ENCODE results near the gene DISP3. TPM values are rescaled to one million over a fixed set of nuclear protein-coding genes. Genes with fewer than 3 reads are reported as not detected.

Gene DISP3
- total and polyA plus RNA-seq, 2 experiments from 2014 or later = 0.18 to 0.74 TPM

DNA sequence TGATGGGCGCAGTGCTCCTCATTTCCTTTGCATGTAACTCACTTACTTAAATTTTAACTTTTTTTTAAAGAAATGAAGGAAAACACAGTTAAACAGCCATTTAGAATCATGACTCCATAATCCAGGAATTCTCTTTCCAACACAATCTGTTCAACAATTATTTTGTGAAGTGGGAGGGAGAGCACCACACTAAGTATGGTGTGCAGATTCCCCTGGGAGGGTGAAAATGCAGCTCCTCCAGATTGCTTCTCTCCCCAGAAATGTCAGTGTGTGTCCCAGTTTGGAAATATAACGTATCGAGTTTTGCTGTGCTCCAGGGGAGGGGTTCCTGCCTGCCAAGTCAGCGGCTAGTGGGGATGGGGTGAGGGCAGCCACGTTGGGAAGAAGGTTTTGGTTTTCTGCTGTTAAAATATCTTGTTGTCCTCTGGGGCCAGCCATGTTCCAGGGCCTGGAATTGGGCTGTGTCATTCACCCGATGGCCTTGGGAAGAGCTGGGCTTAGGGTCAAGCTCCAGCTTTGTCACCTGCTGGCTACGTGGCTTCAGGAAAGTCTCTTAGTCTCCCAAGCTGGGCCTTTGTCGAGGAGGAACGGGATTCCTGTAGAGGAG, 17.3 kb upstream of the DISP3 start:
- Histone ChIP-seq H3K9me3 (ENCODE audit: low read depth) (no peaks in the 10 kb centered on the region), H3K4me3 (no peak overlapping the region)
- DNase-seq (ENCODE audit: low read depth in 1 of 2, low spot score in 1 of 2) = no peak

GRCh38 chr1:11462224-11462923, 16.6 kb upstream of the DISP3 start:
- Histone ChIP-seq H3K4me1 (ENCODE audit: low read depth) (no peaks in the 10 kb centered on the region), H3K36me3 (no peaks in the 10 kb centered on the region), H3K4me3 (no peak overlapping the region), H3K27ac (no peak overlapping the region), H3K9me3 (ENCODE audit: low read depth) (no peaks in the 10 kb centered on the region), H3K27me3 (peaks cover 18% of the 10 kb centered on the region)
- no peak for TF ChIP-seq CTCF (IDR thresholded peaks at IDR 0.05; ENCODE audit: low read depth, low read length)
- no peak for DNase-seq (ENCODE audit: low read depth in 1 of 2, low spot score in 1 of 2)

More for the DNA sequence above, 17.3 kb upstream of the DISP3 start:
- peaks cover 18% of the 10 kb centered on the region for H3K27me3 ChIP-seq
- no peak for TF ChIP-seq CTCF (IDR thresholded peaks at IDR 0.05; ENCODE audit: low read depth, low read length)
- H3K36me3 ChIP-seq = no peaks in the 10 kb centered on the region
- H3K4me1 ChIP-seq (ENCODE audit: low read depth) = no peaks in the 10 kb centered on the region
- no peak overlapping the region for H3K27ac ChIP-seq

- Histone ChIP-seq H3K9me3 (ENCODE audit: low read depth) (no peaks in the 10 kb centered on the region), H3K27ac (no peak overlapping the region), H3K4me3 (no peak overlapping the region), H3K36me3 (no peaks in the 10 kb centered on the region), H3K4me1 (ENCODE audit: low read depth) (no peaks in the 10 kb centered on the region), H3K27me3 (peaks cover 23% of the 10 kb centered on the region)
- TF ChIP-seq CTCF (IDR thresholded peaks at IDR 0.05; ENCODE audit: low read depth, low read length) = no peak
- DNase-seq (ENCODE audit: low read depth in 1 of 2, low spot score in 1 of 2) = no peak
These were observed 15.8 kb upstream of the DISP3 start for GRCh38 chr1:11463177-11463576.

DNA sequence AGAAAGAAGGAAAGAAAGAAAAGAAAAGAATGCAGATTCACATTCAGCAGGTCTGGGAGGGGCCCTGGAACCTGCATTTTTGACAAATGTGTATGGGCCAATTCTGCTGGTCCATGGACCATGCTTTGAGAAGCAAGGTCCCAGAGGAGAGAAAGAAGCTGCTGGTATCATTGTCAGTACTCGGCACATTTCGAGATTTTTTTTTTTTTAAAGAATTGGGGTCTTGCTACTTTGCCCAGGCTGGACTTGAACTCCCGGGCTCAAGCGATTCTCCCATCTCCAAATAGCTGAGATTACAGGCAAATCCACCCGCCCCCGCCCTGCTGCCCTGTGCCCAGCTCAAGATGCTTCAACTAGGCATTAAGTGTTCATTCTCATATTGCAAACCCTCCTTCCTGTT, 13.6 kb upstream of the DISP3 start:
- Histone ChIP-seq H3K27ac (no peak overlapping the region), H3K4me1 (ENCODE audit: low read depth) (no peaks in the 10 kb centered on the region), H3K4me3 (no peak overlapping the region), H3K27me3 (peaks cover 28% of the 10 kb centered on the region), H3K9me3 (ENCODE audit: low read depth) (no peaks in the 10 kb centered on the region), H3K36me3 (no peaks in the 10 kb centered on the region)
- DNase-seq (ENCODE audit: low read depth in 1 of 2, low spot score in 1 of 2) = no peak
- TF ChIP-seq CTCF (IDR thresholded peaks at IDR 0.05; ENCODE audit: low read depth, low read length) = no peak

- Histone ChIP-seq H3K4me1 (ENCODE audit: low read depth) (no peaks in the 10 kb centered on the region), H3K4me3 (no peak overlapping the region), H3K27ac (no peak overlapping the region), H3K27me3 (peaks cover 28% of the 10 kb centered on the region), H3K9me3 (ENCODE audit: low read depth) (no peaks in the 10 kb centered on the region), H3K36me3 (no peaks in the 10 kb centered on the region)
- TF ChIP-seq CTCF (IDR thresholded peaks at IDR 0.05; ENCODE audit: low read depth, low read length) = no peak
- no peak for DNase-seq (ENCODE audit: low read depth in 1 of 2, low spot score in 1 of 2)
These were observed 12.5 kb upstream of the DISP3 start for GRCh38 chr1:11466416-11466815.
